CD4-positive, alpha-beta T cell treated with Interleukin-6 at 100 ng/mL for 8 hours (primary cell): ENCODE data around the gene RSRP1.

Experiments
- DNase-seq: peaks from one replicate; pipeline ENCODE4 v3.0.0-alpha.2; 2020; ENCODE audit warnings: mixed read lengths, low spot score

RSRP1 gene

DNA sequence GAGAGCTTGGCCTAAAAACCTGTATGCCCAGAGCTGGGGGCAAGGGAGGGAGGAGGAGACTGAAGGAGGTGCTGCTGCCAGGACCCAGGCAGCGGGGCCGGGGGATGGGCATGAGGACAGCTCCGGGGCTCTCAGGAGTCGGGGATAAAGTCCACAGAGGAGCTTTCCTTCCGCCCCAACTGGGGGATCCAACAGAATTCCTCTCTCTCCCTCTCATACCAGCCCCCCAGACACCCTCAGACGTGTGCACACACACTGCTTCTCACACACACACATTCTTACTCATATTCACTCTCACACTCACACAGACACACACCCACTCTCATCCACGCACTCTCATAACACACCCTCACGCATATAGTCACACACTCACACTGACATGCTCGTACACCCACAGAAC lies 54.0 kb downstream of the RSRP1 start:
- DNase-seq: no peak
